Upper lobe of right lung (tissue), 1 donor: Measurements from ENCODE around the gene BTD. TPM values are rescaled to one million over a fixed set of nuclear protein-coding genes. Genes with fewer than 3 reads are reported as not detected.
A peak's percentile ranks its signal among the peaks of the same experiment; 100 is the strongest.
"Not testable (repeated sequence)": the region's sequence is repeated elsewhere in the genome, so short reads cannot be mapped to it uniquely, and the experiment has no call there.

Source experiments
- ATAC-seq: fragments of 200-7000 bp; cut with Tn5 transposase; one replicate; pipeline ENCODE4 v1.9.1; 2020; ENCODE audit warnings: mild to moderate bottlenecking, moderate library complexity
- DNase-seq: peaks from one replicate; pipeline ENCODE4 v3.0.0-alpha.2; 2020
- H3K27ac ChIP-seq: fragments of 200-600 bp; one replicate; pipeline ENCODE4 v1.8.0; 2022
- H3K27me3 ChIP-seq: fragments of 200-600 bp; one replicate; pipeline ENCODE4 v1.8.0; 2022; ENCODE audit warnings: mild to moderate bottlenecking
- H3K36me3 ChIP-seq: fragments of 200-600 bp; one replicate; pipeline ENCODE4 v1.8.0; 2022
- H3K4me1 ChIP-seq: fragments of 200-600 bp; one replicate; pipeline ENCODE4 v1.8.0; 2022
- H3K4me3 ChIP-seq: fragments of 200-600 bp; one replicate; pipeline ENCODE4 v1.8.0; 2022; ENCODE audit warnings: mild to moderate bottlenecking
- H3K9me3 ChIP-seq: fragments of 200-600 bp; one replicate; pipeline ENCODE4 v1.8.0; 2022
- CTCF ChIP-seq: fragments of 200-600 bp; IDR thresholded peaks from one replicate; pipeline ENCODE4 v1.8.0; 2022; ENCODE audit warnings: antibody characterized with exemption
- intact Hi-C: fragments of 100-400 bp; cut with DNase I; formaldehyde crosslinking; loops from one replicate; pipeline ENCODE4 v1.11.0; 2022
- total RNA-seq: library from RNA; stranded (reverse); fragmentation: NEBNext Ultra II Directional; extraction: Animal tissue kit (Norgen Biotek cat#: 25700); gene quantifications from one replicate; pipeline ENCODE4 v1.2.1, GENCODE V29; 2021
- donor health status: DM: no; HTN: yes; CAD: no; lungs with severe emphysema.

Gene BTD
- total RNA-seq, 1 donor from 2014 or later, result 24.6 TPM

- Histone ChIP-seq H3K36me3 (peaks cover 67% of the 10 kb centered on the region), H3K4me1 (no peaks in the 10 kb centered on the region), H3K4me3 (no peak overlapping the region), H3K27me3 (no peaks in the 10 kb centered on the region), H3K9me3 (no peaks in the 10 kb centered on the region), H3K27ac (no peak overlapping the region)
- TF ChIP-seq CTCF, result no peak
- ATAC-seq (no peak), DNase-seq (no peak)
- intact Hi-C loops, result no loop called here
Observed at GRCh38 chr3:15591928-15592327, 9.6 kb upstream of the BTD start.

DNA sequence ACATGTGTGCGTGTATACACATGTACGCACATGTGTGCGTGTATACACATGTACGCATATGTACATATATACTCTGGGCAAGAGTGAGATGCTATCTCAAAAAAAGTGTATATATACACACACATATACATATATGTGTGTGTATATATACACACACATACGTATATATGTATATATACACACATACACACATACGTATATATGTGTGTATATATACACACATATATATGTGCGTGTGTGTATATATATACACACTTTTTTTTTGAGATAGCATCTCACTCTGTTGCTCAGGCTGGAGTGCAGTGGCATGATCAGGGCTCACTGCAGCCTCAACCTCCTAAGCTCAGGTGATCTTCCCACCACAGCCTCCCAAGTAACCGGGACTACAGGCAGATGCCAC, 8.6 kb upstream of the BTD start:
- intact Hi-C loops, result no loop called here
- no peak for ATAC-seq
- Histone ChIP-seq H3K4me1 (no peaks in the 10 kb centered on the region), H3K9me3 (no peaks in the 10 kb centered on the region), H3K36me3 (peaks cover 71% of the 10 kb centered on the region), H3K4me3 (no peak overlapping the region), H3K27ac (no peak overlapping the region), H3K27me3 (no peaks in the 10 kb centered on the region)
- TF ChIP-seq CTCF, result no peak
- DNase-seq, result no peak

- intact Hi-C loops, result no loop called here
- peaks cover 59% of the 10 kb centered on the region for H3K36me3 ChIP-seq
- ATAC-seq, result no peak
Observed at GRCh38 chr3:15595955-15596354, 5.6 kb upstream of the BTD start.

GRCh38 chr3:15601046-15601398, 523 bp upstream of the BTD start:
- Histone ChIP-seq H3K36me3 (peaks cover 37% of the 10 kb centered on the region), H3K27ac (peak overlapping the region; percentile 92), H3K27me3 (no peaks in the 10 kb centered on the region), H3K4me1 (peaks cover 16% of the 10 kb centered on the region), H3K4me3 (peak overlapping the region; percentile 74), H3K9me3 (no peaks in the 10 kb centered on the region)
- DNase-seq (no peak), ATAC-seq (peak; percentile 19)
- TF ChIP-seq CTCF, result no peak
- intact Hi-C loops, result no loop called here

More at GRCh38 chr3:15595955-15596354, 5.6 kb upstream of the BTD start:
- H3K4me3 ChIP-seq, result no peak overlapping the region
- H3K27me3 ChIP-seq, result no peaks in the 10 kb centered on the region
- no peak overlapping the region for H3K27ac ChIP-seq
- DNase-seq, result no peak
- H3K9me3 ChIP-seq, result no peaks in the 10 kb centered on the region
- TF ChIP-seq CTCF, result no peak
- H3K4me1 ChIP-seq, result peaks cover 10% of the 10 kb centered on the region

DNA sequence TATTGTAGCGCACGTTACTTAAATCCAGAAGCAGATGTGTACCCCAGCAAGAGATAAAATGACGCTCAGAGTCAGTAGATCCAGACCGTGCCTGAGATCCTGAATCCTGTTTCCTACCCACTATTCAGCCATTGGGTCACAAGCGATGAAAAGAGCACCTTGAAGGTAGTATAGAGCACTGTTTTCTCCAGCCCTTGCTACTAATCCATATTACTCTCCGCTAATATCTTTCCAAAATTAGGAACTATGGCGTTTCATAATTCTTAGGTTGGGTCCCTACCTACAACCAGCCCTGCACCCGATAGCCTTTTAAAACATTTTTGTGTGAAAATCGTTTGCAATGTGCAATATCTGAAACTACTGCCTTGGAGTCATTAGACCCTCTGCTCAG, 596 bp downstream of the BTD start:
- peak overlapping the region; percentile 74 for H3K4me3 ChIP-seq
- no peak for TF ChIP-seq CTCF
- ATAC-seq, result peak; percentile 1
- H3K27me3 ChIP-seq, result no peaks in the 10 kb centered on the region
- no peak for DNase-seq
- peak overlapping the region; percentile 92 for H3K27ac ChIP-seq
- intact Hi-C loops, result no loop called here
- H3K4me1 ChIP-seq, result peaks cover 16% of the 10 kb centered on the region
- peaks cover 26% of the 10 kb centered on the region for H3K36me3 ChIP-seq
- H3K9me3 ChIP-seq, result no peaks in the 10 kb centered on the region

DNA sequence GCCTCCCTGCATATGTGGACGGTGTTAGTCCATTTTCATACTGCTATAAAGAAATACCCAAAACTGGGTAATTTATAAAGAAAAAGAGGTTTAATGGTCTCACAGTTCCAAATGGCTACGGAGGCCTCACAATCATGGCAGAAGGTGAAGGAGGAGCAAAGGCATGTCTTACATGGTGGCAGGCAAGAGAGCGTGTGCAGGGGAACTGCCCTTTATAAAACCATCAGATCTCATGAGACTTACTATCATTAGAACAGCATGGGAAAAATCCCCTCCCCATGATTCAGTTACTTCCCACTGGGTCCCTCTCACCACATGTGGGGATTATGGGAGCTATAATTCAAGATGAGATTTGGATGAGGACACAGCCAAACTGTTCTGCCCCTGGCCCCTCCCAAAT, 1.3 kb downstream of the BTD start:
- H3K27ac ChIP-seq, DNase-seq, H3K9me3 ChIP-seq, H3K27me3 ChIP-seq, intact Hi-C loops, ATAC-seq: not testable (repeated sequence)
- H3K36me3 ChIP-seq, result peaks cover 19% of the 10 kb centered on the region
- H3K4me1 ChIP-seq, result peaks cover 16% of the 10 kb centered on the region
- H3K4me3 ChIP-seq, result peak overlapping the region; percentile 74

DNA sequence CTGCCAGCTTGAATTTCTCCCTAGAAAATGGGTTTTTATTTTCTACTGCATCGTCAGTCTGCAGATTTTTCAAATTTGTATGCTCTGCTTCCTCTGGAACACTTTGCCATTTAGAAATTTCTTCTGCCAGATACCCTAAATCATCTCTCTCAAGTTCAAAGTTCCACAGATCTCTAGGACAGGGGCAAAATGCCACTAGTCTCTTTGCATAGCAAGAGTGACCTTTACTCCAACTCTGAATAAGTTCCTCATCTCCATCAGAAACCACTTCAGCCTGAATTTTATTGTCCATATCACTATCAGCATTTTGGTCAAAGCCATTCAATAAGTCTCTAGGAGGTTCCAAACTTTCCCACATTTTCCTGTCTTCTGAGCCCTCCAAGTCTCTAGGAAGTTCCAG, 3.0 kb downstream of the BTD start:
- H3K36me3 ChIP-seq, H3K27ac ChIP-seq, H3K9me3 ChIP-seq, DNase-seq, ATAC-seq, intact Hi-C loops, H3K4me3 ChIP-seq, H3K27me3 ChIP-seq: not testable (repeated sequence)
- H3K4me1 ChIP-seq, result peaks cover 16% of the 10 kb centered on the region
